Activated T-helper 1 cell treated with Interleukin-2 at 50 U/mL for 16 hours (primary cell): ENCODE results near the gene IGF2.
"Not testable (repeated sequence)": the region's sequence is repeated elsewhere in the genome, so short reads cannot be mapped to it uniquely, and the experiment has no call there.

Experiments used
- DNase-seq: peaks from one replicate; pipeline ENCODE4 v3.0.0-alpha.2; 2020; ENCODE audit warnings: low read depth

Gene IGF2

DNA sequence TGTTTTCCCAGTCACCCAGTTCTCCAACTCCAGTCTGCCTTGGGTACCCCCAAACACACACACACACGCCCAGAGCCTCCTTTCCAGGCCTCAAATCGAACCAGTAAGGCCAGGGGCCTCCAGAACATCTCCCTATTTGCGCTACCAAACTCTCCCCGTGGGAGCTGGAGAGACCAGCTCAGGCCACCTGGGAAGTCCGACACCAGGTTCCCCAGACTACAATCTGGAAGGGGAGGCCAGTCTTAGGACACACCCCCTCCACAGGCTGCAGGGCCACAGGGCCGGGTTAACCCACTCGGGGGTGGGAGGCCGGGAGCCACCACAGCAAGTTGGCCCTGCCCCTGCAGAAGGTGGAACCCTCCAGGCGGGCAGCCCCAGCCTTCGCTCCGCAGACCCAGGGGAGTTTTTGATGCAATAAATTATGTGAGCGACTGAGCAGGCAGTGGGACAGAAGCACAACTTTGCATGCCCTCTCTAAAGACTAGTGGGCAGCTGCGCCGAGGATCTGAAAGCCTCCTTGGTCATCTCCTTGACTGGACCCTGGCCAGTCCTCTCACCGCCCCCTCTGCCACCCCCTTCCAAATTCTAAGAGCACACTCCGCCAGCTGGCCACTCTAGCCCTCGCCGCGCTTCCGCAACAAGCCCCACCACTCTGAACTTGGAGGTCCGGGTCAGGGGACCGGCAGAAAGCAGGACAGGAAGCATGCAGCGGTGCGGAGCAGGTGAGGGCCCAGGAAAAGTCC is 2.8 kb downstream of the IGF2 start:
- DNase-seq: no peak

GRCh38 chr11:2135648-2136201 is 3.5 kb downstream of the IGF2 start:
- DNase-seq: no peak

GRCh38 chr11:2135018-2135569 is 4.1 kb downstream of the IGF2 start:
- no peak for DNase-seq

DNA sequence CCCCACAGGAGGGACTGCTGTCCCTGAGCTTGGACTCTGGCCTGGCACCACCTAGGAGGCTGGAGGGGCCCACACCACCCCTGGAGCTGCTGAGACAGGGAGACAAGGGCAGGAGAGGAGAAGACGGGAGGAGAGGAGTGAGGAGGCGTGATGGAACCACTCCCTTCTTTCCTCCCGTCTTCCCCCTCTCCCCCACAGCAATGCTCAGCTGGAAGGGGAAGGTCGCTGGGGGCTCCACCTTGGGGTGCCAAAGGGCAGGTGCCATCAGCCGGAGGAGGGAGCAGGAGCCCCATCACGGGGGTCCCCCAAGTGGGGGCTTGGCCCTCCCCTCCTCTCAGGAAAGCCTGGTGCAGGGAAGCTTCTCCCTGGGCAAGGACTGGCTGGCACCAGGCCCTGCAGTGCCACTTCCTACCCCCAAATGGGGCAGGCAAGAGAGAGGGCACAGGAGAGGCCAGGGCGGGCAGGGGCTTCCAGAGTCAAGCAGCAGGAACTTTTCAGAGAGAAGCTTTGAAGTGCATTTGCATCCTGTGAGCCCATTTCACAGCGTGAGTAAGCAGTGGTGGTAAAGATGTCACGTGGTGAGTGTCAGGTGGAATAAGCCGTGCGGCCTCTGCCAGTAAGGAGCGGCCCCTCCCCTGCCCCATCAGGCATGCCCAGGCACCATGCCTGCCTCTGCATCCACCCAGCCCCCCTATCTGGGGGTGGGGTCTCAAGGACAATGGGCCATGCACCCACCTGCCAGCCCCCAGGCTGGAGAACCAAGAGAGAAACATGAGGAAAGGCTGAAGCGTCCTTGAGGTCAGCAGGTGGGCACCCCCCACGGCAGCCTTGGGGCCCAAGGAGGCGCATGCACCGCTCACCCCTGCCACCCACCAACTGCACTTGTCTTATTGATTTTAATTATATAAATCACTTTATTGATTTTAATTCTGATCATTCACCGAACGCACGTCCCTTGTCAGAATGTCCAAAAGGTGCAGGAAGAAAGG is 4.9 kb downstream of the IGF2 start:
- no peak for DNase-seq

DNA sequence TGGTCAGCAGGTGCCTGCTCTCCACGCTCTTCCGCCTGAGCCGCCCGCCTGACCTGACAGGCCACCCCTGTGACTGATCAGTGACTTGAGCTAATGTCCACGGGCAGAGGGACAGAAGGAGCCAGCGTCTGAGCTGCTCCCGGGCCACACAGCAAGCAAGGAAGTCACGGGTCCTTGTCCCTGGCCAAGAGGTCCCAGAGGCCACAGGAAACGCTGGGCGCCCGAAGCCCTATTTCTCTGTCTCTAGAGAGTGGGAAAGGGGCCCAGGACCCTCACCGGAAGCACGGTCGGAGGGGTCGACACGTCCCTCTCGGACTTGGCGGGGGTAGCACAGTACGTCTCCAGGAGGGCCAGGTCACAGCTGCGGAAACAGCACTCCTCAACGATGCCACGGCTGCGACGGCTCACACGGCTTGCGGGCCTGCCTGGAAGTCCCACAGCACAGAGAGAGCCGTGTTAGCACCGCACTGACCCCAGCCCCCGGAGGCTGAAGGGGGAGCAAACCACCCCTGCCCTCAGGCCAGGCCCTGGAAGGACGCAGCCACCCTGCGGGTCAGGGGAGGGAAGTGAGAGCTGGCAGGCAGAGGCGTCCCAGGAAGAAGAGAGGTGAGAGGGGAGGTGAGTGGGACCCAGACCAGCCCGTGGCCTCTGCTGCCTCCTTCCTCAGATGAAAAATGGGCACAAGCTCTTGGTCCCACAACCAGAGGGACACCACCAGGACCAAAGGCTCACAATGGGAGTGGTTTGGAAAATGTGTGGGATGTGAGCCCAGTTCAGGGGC is 5.8 kb downstream of the IGF2 start:
- no peak for DNase-seq

DNA sequence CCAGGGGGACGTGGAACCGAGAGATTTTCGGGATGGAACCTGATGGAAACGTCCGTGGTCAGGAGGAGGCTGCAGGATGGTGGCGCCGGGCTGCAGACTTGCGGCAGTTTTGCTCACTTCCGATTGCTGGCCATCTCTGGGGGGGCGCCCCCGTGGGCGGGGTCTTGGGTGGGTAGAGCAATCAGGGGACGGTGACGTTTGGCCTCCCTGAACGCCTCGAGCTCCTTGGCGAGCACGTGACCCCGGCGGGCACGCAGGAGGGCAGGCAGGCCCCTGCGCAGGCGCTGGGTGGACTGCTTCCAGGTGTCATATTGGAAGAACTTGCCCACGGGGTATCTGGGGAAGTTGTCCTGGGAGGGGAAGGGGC is 6.3 kb downstream of the IGF2 start:
- DNase-seq: no peak

DNA sequence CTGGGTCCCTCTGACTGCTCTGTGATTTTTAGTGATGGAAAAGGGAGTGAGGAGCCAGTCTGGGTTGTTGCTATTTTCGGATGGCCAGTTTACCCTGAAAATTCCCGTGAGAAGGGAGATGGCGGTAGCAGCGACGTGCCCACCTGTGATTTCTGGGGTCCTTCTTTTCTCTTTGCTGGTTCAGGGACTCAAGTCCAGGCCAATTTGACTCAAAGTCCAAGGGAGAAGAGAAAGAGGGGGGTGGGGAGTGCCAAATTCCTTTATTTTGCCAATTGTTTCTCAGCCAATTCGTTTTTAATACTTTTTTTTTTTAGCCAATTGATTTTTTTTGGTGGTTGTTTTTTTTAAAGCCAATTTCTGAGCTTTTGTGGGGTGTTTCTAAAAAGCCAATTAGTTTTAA is 6.9 kb downstream of the IGF2 start:
- no peak for DNase-seq

DNA sequence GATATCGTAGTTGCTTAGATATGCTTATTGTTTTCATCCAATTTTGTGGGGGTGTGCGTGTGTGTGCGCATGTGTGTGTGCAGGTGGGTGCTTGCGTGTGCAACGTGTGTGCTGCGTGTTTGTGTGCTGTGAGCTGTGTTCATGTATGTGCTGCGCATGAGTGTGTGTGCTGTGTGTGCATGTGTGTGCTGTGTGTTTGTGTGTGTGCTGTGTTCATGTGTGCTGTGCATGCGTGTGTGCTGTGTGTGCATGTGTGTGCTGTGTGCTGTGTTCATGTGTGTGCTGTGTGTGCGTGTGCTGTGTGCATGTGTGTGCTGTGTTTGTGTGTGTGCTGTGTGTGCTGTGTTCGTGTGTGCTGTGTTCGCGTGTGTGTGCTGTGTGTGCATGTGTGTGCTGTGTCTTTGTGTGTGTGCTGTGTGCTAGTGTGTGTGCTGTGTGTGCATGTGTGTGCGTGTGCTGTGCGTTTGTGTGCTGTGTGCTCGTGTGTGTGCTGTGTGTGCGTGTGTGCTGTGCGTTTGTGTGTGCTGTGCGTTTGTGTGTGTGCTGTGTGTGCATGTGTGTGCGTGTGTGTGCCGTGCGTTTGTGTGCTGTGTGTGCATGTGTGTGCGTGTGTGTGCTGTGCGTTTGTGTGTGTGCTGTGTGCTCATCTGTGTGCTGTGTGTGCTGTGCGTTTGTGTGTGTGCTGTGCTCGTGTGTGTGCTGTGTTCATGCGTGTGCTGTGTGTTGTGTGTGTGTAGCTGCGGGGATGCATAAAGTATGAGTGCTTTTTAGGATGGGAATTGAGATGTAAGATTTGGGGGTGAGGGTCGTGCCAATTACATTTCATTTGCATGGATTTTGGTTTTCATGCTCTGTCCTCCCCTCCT is 7.6 kb downstream of the IGF2 start:
- DNase-seq: no peak

- no peak for DNase-seq
These were observed 8.3 kb downstream of the IGF2 start for GRCh38 chr11:2130881-2131352.

GRCh38 chr11:2129699-2130366 is 9.4 kb downstream of the IGF2 start:
- DNase-seq: no peak

GRCh38 chr11:2129308-2129698 is 9.9 kb downstream of the IGF2 start:
- DNase-seq: no peak

DNA sequence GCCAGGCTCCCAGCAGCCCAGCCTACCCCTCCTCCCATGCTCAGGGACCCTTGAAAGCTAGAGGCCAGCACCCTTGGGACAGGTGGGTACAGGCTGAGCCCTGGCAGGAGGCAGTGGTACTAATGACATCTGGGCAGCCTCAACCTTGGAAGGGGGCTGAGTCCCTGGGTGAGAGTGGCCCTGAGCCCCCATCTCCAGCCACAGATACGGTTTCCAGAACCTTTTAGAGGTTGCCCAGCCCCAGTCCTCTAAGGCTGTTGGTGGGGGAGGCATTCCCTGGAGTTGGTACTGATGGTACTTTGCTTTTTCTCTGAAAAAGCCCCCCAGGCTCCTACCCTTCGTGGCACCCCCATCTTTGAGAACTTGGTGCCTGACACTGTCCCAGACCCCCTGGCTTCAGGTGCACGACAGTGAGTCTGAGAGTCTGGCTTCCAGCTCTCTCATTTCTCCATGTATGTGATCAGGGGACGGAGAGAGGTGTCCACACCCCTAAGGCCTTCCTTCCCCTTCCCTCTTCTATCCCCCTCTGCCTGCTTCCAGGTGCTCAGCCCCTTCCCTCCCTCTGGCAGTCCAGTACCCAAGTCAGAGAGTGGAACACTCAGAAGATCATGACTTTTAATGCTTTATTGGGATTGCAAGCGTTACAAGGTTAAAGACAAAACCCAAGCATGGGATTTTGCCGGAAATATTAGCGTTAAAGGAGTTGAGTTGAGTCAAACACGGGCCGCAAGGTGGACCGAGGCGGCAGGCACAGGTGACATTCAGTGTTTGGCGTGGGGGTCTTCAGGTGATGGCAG is 10.5 kb downstream of the IGF2 start:
- DNase-seq: no peak

GRCh38 chr11:2128130-2128510 is 11.1 kb downstream of the IGF2 start:
- no peak for DNase-seq

- DNase-seq: no peak
These were observed 11.6 kb downstream of the IGF2 start for GRCh38 chr11:2127482-2128129.

DNA sequence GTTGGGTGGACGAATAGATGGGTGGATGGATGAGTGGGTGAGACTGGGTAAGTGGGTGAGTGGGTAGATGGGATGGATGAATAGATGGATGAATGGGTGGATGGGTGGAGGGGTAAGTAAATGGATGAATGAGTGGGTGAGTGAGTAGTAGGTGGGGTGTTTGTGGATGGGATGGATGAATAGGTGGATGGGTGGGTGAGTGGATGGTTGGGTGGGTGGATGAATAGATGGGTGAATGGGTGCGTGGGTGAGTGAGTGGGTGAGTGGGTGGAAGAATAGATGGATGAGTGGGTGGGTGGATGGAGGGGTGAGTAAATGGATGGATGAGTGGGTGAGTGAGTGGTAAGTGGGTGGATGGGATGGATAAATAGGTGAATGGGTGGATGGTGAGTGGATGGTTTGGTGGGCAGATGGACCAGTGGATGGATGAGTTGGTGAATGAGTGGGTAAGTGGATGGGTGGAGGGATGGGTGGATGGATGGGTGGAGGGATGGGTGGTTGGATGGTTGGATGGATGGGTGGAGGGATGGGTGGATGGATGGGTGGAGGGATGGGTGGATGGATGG is 12.6 kb downstream of the IGF2 start:
- no peak for DNase-seq

DNA sequence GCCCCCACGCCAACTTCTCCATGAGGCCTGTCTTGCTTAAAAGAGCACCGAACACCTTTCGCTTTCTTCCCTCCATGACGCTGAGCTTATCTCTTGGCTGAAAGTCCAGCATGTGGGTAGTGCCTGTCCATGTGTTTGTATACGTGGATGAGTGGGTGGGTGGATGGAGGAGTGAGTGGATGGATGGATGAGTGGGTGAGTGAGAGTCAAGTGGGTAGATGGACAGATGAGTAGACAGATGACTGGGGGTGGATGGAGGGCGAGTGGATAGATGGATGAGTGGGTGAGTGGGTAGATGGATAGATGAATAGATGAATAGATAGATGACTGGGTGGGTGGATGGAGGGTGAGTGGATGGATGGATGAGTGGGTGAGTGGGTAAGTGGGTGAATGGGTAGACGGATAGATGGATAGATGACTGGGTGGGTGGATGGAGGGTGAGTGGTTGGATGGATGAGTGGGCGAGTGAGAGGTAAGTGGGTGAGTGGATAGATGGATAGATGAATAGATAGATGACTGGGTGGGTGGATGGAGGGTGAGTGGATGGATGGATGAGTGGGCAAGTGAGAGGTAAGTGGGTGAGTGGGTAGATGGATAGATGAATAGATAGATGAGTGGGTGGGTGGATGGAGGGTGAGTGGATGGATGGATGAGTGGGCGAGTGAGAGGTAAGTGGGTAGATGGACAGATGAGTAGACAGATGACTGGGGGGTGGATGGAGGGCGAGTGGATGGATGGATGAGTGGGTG is 14.3 kb downstream of the IGF2 start:
- not testable (repeated sequence) for DNase-seq

GRCh38 chr11:2123628-2123960 is 15.6 kb downstream of the IGF2 start:
- DNase-seq: no peak
